ENCODE results near the gene SPATA22. TPM values are rescaled to one million over a fixed set of nuclear protein-coding genes. Genes with fewer than 3 reads are reported as not detected.

Gene SPATA22
- polyA plus RNA-seq, 2 of the 4 experiments (the other 2 are of a cell fraction), result not detected

DNA sequence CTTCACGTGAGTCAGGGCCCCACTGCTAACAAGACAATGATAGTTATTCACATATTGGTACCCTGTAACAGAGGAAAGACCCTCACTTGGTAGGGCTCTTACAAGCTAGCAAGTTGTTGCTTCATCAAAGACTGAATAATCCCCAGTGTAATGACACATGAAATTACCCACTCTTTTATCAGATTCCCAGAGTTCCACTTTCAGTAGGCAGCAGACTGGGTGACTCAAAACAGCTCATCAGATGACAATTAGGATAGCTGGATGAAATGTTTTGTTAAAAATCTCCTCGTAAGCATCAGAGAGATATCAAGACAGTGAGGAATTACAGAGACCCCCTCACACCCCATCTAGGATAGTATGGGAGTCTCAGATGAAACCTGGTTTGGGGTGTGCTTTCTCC, 31.2 kb downstream of the SPATA22 start (continued):
- TF ChIP-seq ATOH8 (CRISPR knock-in tag; IDR thresholded peaks at IDR 0.05; ENCODE audit: low read depth) (no peak), NFE2L2 (conservative IDR thresholded peaks at IDR 0.05; ENCODE audit: low read length) (no peak), JUNB (IDR thresholded peaks at IDR 0.05) (no peak), KDM5A (IDR thresholded peaks at IDR 0.05) (no peak), CEBPB (IDR thresholded peaks at IDR 0.05) (no peak), TP53 (CRISPR knock-in tag; IDR thresholded peaks at IDR 0.05) (no peak), JUN (IDR thresholded peaks at IDR 0.05) (no peak), TFCP2L1 (CRISPR knock-in tag; IDR thresholded peaks at IDR 0.05) (no peak), RNF2 (IDR thresholded peaks at IDR 0.05; ENCODE audit: borderline replicate concordance, low read depth) (no peak)
- TF ChIP-seq, protein P1, sequence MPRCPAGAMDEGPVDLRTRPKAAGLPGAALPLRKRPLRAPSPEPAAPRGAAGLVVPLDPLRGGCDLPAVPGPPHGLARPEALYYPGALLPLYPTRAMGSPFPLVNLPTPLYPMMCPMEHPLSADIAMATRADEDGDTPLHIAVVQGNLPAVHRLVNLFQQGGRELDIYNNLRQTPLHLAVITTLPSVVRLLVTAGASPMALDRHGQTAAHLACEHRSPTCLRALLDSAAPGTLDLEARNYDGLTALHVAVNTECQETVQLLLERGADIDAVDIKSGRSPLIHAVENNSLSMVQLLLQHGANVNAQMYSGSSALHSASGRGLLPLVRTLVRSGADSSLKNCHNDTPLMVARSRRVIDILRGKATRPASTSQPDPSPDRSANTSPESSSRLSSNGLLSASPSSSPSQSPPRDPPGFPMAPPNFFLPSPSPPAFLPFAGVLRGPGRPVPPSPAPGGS (IDR thresholded peaks at IDR 0.05), result no peak

DNA sequence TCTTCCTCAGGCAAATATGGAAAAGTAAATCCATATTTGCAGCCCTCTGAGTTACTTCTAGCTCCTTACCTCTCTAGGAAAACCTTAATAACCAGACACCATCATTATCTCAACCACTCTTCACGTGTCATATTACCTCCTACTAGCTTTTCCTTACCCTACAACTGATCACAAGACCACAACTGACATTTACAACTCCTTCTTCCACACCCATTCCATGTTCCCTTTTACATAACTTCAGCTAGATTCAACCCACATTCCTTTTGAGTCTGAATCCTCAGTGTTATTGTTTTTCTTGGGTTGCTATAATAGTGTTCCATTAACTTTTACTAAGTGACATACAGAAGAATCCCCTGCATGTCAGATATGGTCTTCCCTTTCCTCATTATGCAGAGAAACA, 33.3 kb downstream of the SPATA22 start:
- ATAC-seq, result no peak
- TF ChIP-seq POLR2AphosphoS2 (conservative IDR thresholded peaks at IDR 0.05; ENCODE audit: low read length) (no peak), RFX5 (IDR thresholded peaks at IDR 0.05) (no peak), HOXB13 (CRISPR knock-in tag; IDR thresholded peaks at IDR 0.05; ENCODE audit: low read depth) (no peak), NPAS2 (CRISPR knock-in tag; IDR thresholded peaks at IDR 0.05; ENCODE audit: borderline replicate concordance) (no peak), HOXB5 (CRISPR knock-in tag; IDR thresholded peaks at IDR 0.05) (no peak), HES2 (IDR thresholded peaks at IDR 0.05) (no peak), USF2 (IDR thresholded peaks at IDR 0.05) (no peak), EP300 (IDR thresholded peaks at IDR 0.05) (no peak), PHF8 (IDR thresholded peaks at IDR 0.05; ENCODE audit: borderline replicate concordance, low read depth) (no peak), ZSCAN20 (CRISPR knock-in tag; IDR thresholded peaks at IDR 0.05) (no peak), ZFP36 (IDR thresholded peaks at IDR 0.05; ENCODE audit: borderline replicate concordance, partially characterized antibody) (no peak), HOXA7 (CRISPR knock-in tag; IDR thresholded peaks at IDR 0.05) (no peak), RCOR1 (IDR thresholded peaks at IDR 0.05; ENCODE audit: low read depth, low read length) (no peak), SMC3 (IDR thresholded peaks at IDR 0.05) (no peak), TFCP2L1 (CRISPR knock-in tag; IDR thresholded peaks at IDR 0.05) (no peak), CHD2 (IDR thresholded peaks at IDR 0.05; ENCODE audit: low read length, partially characterized antibody) (no peak)
- TF ChIP-seq, protein P2, sequence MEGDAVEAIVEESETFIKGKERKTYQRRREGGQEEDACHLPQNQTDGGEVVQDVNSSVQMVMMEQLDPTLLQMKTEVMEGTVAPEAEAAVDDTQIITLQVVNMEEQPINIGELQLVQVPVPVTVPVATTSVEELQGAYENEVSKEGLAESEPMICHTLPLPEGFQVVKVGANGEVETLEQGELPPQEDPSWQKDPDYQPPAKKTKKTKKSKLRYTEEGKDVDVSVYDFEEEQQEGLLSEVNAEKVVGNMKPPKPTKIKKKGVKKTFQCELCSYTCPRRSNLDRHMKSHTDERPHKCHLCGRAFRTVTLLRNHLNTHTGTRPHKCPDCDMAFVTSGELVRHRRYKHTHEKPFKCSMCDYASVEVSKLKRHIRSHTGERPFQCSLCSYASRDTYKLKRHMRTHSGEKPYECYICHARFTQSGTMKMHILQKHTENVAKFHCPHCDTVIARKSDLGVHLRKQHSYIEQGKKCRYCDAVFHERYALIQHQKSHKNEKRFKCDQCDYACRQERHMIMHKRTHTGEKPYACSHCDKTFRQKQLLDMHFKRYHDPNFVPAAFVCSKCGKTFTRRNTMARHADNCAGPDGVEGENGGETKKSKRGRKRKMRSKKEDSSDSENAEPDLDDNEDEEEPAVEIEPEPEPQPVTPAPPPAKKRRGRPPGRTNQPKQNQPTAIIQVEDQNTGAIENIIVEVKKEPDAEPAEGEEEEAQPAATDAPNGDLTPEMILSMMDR (IDR thresholded peaks at IDR 0.05), result no peak
- WGBS (ENCODE audit: missing lambda C conversion rate), result 0% methylated on average over 1 of the region's 1 CpG
- H3K27ac ChIP-seq, result no peak overlapping the region
- DNase-seq (ENCODE audit: low read depth in 1 of 2, low spot score in 1 of 2), result no peak
- ChIA-PET POLR2A (no interaction called here), CTCF (no interaction called here)
- no peaks in the 10 kb centered on the region for H3K9me3 ChIP-seq
- no peak overlapping the region for H3K4me3 ChIP-seq
- no peaks in the 10 kb centered on the region for H3K4me1 ChIP-seq
- H3K4me2 ChIP-seq, result no peak overlapping the region
- no peak for FAIRE-seq
